ENCODE measurements around the gene CDC42EP4.

GRCh38 chr17:73285916-73286862, 25.6 kb downstream of the CDC42EP4 start:
- TF ChIP-seq CTCF (IDR thresholded peaks at IDR 0.05 in 2 of 3, conservative IDR thresholded peaks at IDR 0.05 in 1 of 3; ENCODE audit: control insufficient read depth in 2 of 3, extremely low read depth in 1 of 3, insufficient read depth in 1 of 3, low read depth in 3 of 3, low read length in 3 of 3) (no peak), EP300 (IDR thresholded peaks at IDR 0.05; ENCODE audit: borderline replicate concordance in 1 of 2, control insufficient read depth in 1 of 2, low read depth in 2 of 2, low read length in 2 of 2) (no peak), POLR2A (IDR thresholded peaks at IDR 0.05; ENCODE audit: low read depth, low read length) (no peak), NFXL1 (IDR thresholded peaks at IDR 0.05; ENCODE audit: borderline replicate concordance) (no peak), EZH2 (IDR thresholded peaks at IDR 0.05; ENCODE audit: borderline replicate concordance, control insufficient read depth, low read depth, low read length) (no peak), RB1 (IDR thresholded peaks at IDR 0.05; ENCODE audit: borderline replicate concordance) (no peak), REST (IDR thresholded peaks at IDR 0.05; ENCODE audit: low read depth, low read length) (no peak), YY1 (IDR thresholded peaks at IDR 0.05; ENCODE audit: low read depth, low read length) (no peak), NBN (IDR thresholded peaks at IDR 0.05) (no peak), ZNF274 (IDR thresholded peaks at IDR 0.05; ENCODE audit: insufficient read depth, insufficient read length) (no peak)

Data from GM12878 (cell line).